ENCODE measurements around the gene NUBP2. TPM values are rescaled to one million over a fixed set of nuclear protein-coding genes. Genes with fewer than 3 reads are reported as not detected.
"Not testable (repeated sequence)": the region's sequence is repeated elsewhere in the genome, so short reads cannot be mapped to it uniquely, and the experiment has no call there.

Gene NUBP2
- total RNA-seq, 2 donors from 2014 or later, result 61.1 to 61.5 TPM

GRCh38 chr16:1793578-1794220 lies 10.9 kb downstream of the NUBP2 start, which contains the start of gene IGFALS:
Gene IGFALS, minus strand, starts transcription at chr16:1793705. Its CDS starts 53 bp downstream, at chr16:1793652.
- H3K4me1 Mint-ChIP-seq, result no peaks in the 10 kb centered on the region
- H3K4me3 Mint-ChIP-seq, result no peak within 1 kb of the TSS
- Histone ChIP-seq H3K27ac (ENCODE audit: low read depth, low read length) (no peak within 1 kb of the TSS), H3K4me1 (ENCODE audit: control insufficient read depth, insufficient read depth, low read length) (no peaks in the 10 kb centered on the region), H3K27me3 (ENCODE audit: control insufficient read depth, insufficient read depth, low read length, poor library complexity, severe bottlenecking) (no peaks in the 10 kb centered on the region), H3K9me3 (ENCODE audit: control insufficient read depth, low read length) (peaks cover 12% of the 10 kb centered on the region), H3K4me3 (ENCODE audit: low read length) (no peak within 1 kb of the TSS), H3K9ac (ENCODE audit: extremely low read depth, low read length, poor library complexity, severe bottlenecking) (no peak within 1 kb of the TSS), H3K36me3 (ENCODE audit: control insufficient read depth, insufficient read depth, low read length) (no peaks in the 10 kb centered on the region)
- DNase-seq, result no peak
- peaks cover 27% of the 10 kb centered on the region for H3K9me3 Mint-ChIP-seq
- no peak within 1 kb of the TSS for H3K27ac Mint-ChIP-seq
- no peaks in the 10 kb centered on the region for H3K27me3 Mint-ChIP-seq (ENCODE audit: insufficient read depth)
- H3K36me3 Mint-ChIP-seq (ENCODE audit: low read depth), result peaks cover 15% of the 10 kb centered on the region
- WGBS, 2 experiments (ENCODE audit: insufficient coverage in 1 of 2, insufficient read length in 1 of 2), result 90 to 93% methylated on average over 6 to 28 of the region's 28 CpGs
- TF ChIP-seq CTCF (conservative IDR thresholded peaks at IDR 0.05), result no peak

- no peaks in the 10 kb centered on the region for H3K27me3 ChIP-seq (ENCODE audit: control insufficient read depth, insufficient read depth, low read length, poor library complexity, severe bottlenecking)
- no peaks in the 10 kb centered on the region for H3K4me1 Mint-ChIP-seq
- peak; percentile 40 for DNase-seq
- peaks cover 18% of the 10 kb centered on the region for H3K36me3 Mint-ChIP-seq (ENCODE audit: low read depth)
- no peak overlapping the region for H3K27ac ChIP-seq (ENCODE audit: low read depth, low read length)
- H3K27ac Mint-ChIP-seq, result no peak overlapping the region
- H3K9me3 ChIP-seq (ENCODE audit: control insufficient read depth, low read length), result peaks cover 18% of the 10 kb centered on the region
- peaks cover 34% of the 10 kb centered on the region for H3K9me3 Mint-ChIP-seq
- no peak overlapping the region for H3K4me3 ChIP-seq (ENCODE audit: low read length)
- WGBS, 2 experiments (ENCODE audit: insufficient coverage in 1 of 2, insufficient read length in 1 of 2), result 89 to 92% methylated on average over 6 to 18 of the region's 18 CpGs
- H3K4me1 ChIP-seq (ENCODE audit: control insufficient read depth, insufficient read depth, low read length), result no peaks in the 10 kb centered on the region
- H3K27me3 Mint-ChIP-seq (ENCODE audit: insufficient read depth), result no peaks in the 10 kb centered on the region
- H3K36me3 ChIP-seq (ENCODE audit: control insufficient read depth, insufficient read depth, low read length), result no peaks in the 10 kb centered on the region
- no peak for TF ChIP-seq CTCF (conservative IDR thresholded peaks at IDR 0.05)
- H3K4me3 Mint-ChIP-seq, result no peak overlapping the region
- no peak overlapping the region for H3K9ac ChIP-seq (ENCODE audit: extremely low read depth, low read length, poor library complexity, severe bottlenecking)
These were observed 11.6 kb downstream of the NUBP2 start for GRCh38 chr16:1794221-1794871.

- peaks cover 26% of the 10 kb centered on the region for H3K9me3 ChIP-seq (ENCODE audit: control insufficient read depth, low read length)
- peaks cover 25% of the 10 kb centered on the region for H3K36me3 Mint-ChIP-seq (ENCODE audit: low read depth)
- no peak overlapping the region for H3K4me3 Mint-ChIP-seq
- H3K9me3 Mint-ChIP-seq, result peaks cover 41% of the 10 kb centered on the region
- H3K27me3 ChIP-seq (ENCODE audit: control insufficient read depth, insufficient read depth, low read length, poor library complexity, severe bottlenecking), result no peaks in the 10 kb centered on the region
- H3K27ac ChIP-seq (ENCODE audit: low read depth, low read length), result no peak overlapping the region
- H3K9ac ChIP-seq (ENCODE audit: extremely low read depth, low read length, poor library complexity, severe bottlenecking), result no peak overlapping the region
- no peak overlapping the region for H3K4me3 ChIP-seq (ENCODE audit: low read length)
- no peaks in the 10 kb centered on the region for H3K4me1 ChIP-seq (ENCODE audit: control insufficient read depth, insufficient read depth, low read length)
- 93 to 95% methylated on average over 18 to 32 of the region's 32 CpGs for WGBS, 2 experiments (ENCODE audit: insufficient coverage in 1 of 2, insufficient read length in 1 of 2)
- no peak for TF ChIP-seq CTCF (conservative IDR thresholded peaks at IDR 0.05)
- H3K27me3 Mint-ChIP-seq (ENCODE audit: insufficient read depth), result no peaks in the 10 kb centered on the region
- H3K4me1 Mint-ChIP-seq, result no peaks in the 10 kb centered on the region
- DNase-seq, result no peak
- H3K27ac Mint-ChIP-seq, result no peak overlapping the region
- H3K36me3 ChIP-seq (ENCODE audit: control insufficient read depth, insufficient read depth, low read length), result no peaks in the 10 kb centered on the region
These were observed 12.3 kb downstream of the NUBP2 start for GRCh38 chr16:1794908-1795666.

- not testable (repeated sequence) for H3K27me3 ChIP-seq (ENCODE audit: control insufficient read depth, insufficient read depth, low read length, poor library complexity, severe bottlenecking); H3K36me3 ChIP-seq (ENCODE audit: control insufficient read depth, insufficient read depth, low read length); H3K27me3 Mint-ChIP-seq (ENCODE audit: insufficient read depth); H3K27ac Mint-ChIP-seq; H3K27ac ChIP-seq (ENCODE audit: low read depth, low read length); H3K4me1 ChIP-seq (ENCODE audit: control insufficient read depth, insufficient read depth, low read length); H3K4me3 Mint-ChIP-seq; H3K4me3 ChIP-seq (ENCODE audit: low read length); H3K9ac ChIP-seq (ENCODE audit: extremely low read depth, low read length, poor library complexity, severe bottlenecking); DNase-seq; H3K4me1 Mint-ChIP-seq
- peaks cover 64% of the 10 kb centered on the region for H3K9me3 Mint-ChIP-seq
- H3K36me3 Mint-ChIP-seq (ENCODE audit: low read depth), result peaks cover 36% of the 10 kb centered on the region
- H3K9me3 ChIP-seq (ENCODE audit: control insufficient read depth, low read length), result peaks cover 26% of the 10 kb centered on the region
- 69 to 89% methylated on average over 3 to 4 of the region's 5 CpGs for WGBS, 2 experiments (ENCODE audit: insufficient coverage in 1 of 2, insufficient read length in 1 of 2)
These were observed 16.5 kb downstream of the NUBP2 start for GRCh38 chr16:1799263-1799662.
